IPS-15b (cell line): ENCODE measurements around the gene OLAH.
"Not testable (repeated sequence)": the region's sequence is repeated elsewhere in the genome, so short reads cannot be mapped to it uniquely, and the experiment has no call there.

ENCODE experiments used
- H3K27me3 ChIP-seq: one replicate; pipeline ENCODE4 v1.6.1; 2013; ENCODE audit warnings: low read length; ENCODE audit not compliant: control insufficient read depth, insufficient read depth
- H3K36me3 ChIP-seq: one replicate; pipeline ENCODE4 v1.6.1; 2013; ENCODE audit warnings: low read length; ENCODE audit not compliant: control insufficient read depth, insufficient read depth
- H3K4me1 ChIP-seq: one replicate; pipeline ENCODE4 v1.6.1; 2013; ENCODE audit warnings: mild to moderate bottlenecking, low read length; ENCODE audit not compliant: control insufficient read depth, insufficient read depth
- H3K4me3 ChIP-seq: one replicate; pipeline ENCODE4 v1.5.1; 2013; ENCODE audit warnings: low read depth, low read length
- H3K9ac ChIP-seq: one replicate; pipeline ENCODE4 v1.6.1; 2013; ENCODE audit warnings: low read depth, mild to moderate bottlenecking, low read length
- H3K9me3 ChIP-seq: one replicate; pipeline ENCODE4 v1.6.1; 2013; ENCODE audit warnings: mild to moderate bottlenecking, low read length; ENCODE audit not compliant: control insufficient read depth, insufficient read depth

Gene OLAH

DNA sequence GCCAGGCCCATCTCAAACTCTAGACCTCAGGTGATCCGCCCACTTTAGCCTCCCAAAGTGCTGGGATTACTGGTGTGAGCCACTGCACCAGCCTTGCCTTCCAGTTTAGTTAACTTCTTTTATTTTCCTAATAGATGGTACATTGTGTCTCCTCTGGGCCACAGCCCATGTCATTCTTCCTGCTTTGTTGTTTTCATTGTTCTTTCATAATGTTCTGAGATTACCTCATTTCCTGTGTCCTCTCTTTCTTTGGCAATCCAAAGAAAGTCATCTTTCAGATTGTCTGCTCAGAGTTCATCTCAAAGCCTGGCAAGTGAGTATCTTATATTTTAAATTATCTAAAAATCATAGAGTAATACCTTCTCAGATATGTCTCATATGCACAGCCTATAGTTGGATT is at the start of gene OLAH:
Gene OLAH, plus strand, starts transcription at position 270 of the 400 bp plus-strand sequence. CDS start 3,346 bp downstream, outside the sequence.
- Histone ChIP-seq H3K27me3 (no peaks in the 10 kb centered on the region), H3K4me3 (no peak within 1 kb of the TSS), H3K9me3 (no peaks in the 10 kb centered on the region)

DNA sequence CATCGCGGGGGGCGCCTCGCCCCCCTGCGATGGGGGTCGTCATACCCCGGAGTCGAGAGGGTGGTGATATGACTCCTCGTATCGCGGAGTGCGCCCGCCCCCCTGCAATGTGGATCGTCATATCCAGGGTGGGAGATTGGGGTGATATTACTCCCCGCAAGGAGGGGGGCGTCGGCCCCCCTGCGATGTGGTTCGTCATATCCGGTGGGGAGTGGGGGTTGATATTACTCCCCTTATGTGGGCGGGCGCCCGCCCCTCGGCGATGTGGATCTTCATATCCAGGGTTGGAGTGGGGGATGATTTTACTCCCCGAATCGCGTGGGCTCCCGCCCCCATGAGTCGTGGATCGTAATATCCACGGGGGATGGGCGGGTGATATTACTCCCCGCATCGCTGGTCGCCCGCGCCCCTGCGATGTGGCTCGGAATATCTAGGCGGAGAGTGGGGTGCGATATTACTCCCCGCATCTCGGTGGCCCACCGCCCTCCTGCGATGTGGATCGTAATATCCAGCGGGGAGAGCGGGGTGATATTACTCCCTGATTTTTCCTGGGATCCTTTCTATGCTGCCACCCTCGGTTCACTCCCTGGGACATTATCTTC is 47.7 kb upstream of the OLAH start:
- H3K9ac ChIP-seq = no peak overlapping the region
- H3K4me3 ChIP-seq = peak overlapping the region; percentile 55

More for the DNA sequence above, at the start of gene OLAH:
- Histone ChIP-seq H3K36me3 (no peaks in the 10 kb centered on the region), H3K9ac (no peak within 1 kb of the TSS), H3K4me1 (peaks cover 5% of the 10 kb centered on the region)

DNA sequence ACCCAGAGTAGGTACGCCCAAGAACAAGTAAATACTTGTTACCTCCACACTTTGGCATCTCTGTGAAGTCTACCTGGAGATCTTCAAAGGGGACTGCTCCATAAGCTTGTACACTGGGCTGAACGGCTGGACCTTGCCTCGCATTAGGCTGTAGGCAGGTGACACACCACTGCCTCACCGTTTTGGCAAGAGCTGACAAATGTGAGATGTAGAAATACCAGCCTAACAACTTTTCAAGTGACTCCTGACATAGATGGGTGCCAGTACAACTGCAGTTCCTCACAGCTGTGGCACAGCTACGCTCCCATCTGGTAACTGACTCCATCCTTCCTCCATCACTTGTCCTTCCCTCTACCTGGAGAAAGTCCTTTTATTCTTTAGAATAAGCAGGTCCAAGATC is 30.2 kb upstream of the OLAH start:
- not testable (repeated sequence) for H3K36me3 ChIP-seq, H3K9ac ChIP-seq, H3K9me3 ChIP-seq, H3K27me3 ChIP-seq, H3K4me3 ChIP-seq, H3K4me1 ChIP-seq

More for the DNA sequence above, 47.7 kb upstream of the OLAH start:
- Histone ChIP-seq H3K27me3 (peaks cover 11% of the 10 kb centered on the region), H3K36me3 (no peaks in the 10 kb centered on the region), H3K9me3 (no peaks in the 10 kb centered on the region), H3K4me1 (no peaks in the 10 kb centered on the region)

DNA sequence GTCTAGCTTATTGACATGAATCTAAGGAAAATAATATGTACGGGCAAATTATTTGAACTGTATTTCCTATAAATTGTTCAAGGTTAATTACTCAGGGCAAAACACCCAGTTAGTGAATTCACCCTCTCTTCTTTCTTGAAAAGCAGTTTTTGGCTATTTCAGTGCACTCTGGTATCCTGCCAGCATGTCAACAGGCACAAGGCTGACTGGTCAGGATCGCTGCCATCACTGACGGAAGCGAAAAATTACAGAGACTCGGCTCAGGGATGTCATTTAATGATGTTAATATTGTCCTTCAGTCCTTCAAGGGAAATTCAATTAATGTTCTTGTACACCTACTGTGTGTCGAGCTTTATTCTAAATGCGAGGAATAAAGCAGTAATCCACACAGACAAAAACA is 28.3 kb upstream of the OLAH start:
- no peak overlapping the region for H3K4me3 ChIP-seq
- no peaks in the 10 kb centered on the region for H3K36me3 ChIP-seq
- H3K9ac ChIP-seq = no peak overlapping the region
- no peaks in the 10 kb centered on the region for H3K9me3 ChIP-seq
- H3K4me1 ChIP-seq = no peaks in the 10 kb centered on the region
- no peaks in the 10 kb centered on the region for H3K27me3 ChIP-seq

DNA sequence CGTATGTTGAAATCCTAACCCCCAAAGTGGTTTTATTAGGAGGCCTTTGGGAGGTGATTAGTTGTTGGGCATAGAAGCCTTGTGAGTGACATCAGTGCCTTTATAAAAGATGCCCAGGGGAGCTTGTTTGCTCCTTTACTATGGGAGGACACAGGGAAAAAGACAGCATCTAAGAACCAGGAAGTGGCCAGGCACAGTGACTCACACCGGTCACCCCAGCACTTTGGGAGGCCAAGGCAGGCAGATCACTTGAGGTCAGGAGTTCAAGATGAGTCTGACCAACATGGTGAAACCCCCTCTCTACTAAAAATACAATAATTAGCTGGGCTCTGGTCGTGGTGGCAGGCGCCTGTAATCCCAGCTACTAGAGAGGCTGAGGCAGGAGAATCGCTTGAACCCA is 22.8 kb upstream of the OLAH start:
- H3K9ac ChIP-seq, H3K36me3 ChIP-seq, H3K27me3 ChIP-seq, H3K4me1 ChIP-seq, H3K9me3 ChIP-seq, H3K4me3 ChIP-seq: not testable (repeated sequence)

DNA sequence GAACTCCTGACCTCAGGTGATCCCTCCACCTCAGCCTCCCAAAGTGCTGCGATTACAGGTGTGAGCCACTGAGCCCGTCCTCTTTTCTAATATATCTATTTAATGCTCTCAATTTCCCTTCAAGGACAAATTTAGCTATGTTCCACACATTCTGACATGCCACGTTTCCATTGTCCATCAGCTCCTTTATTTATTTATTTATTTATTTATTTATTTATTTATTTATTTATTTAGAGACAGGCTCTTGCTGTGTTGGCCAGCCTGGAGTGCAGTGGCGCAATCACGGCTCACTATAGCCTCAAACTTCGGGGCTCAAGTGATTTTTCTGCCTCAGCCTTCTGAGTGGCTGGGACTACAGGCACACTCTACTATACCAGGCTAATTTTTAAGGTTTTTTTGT is 20.7 kb upstream of the OLAH start:
- H3K9ac ChIP-seq, H3K9me3 ChIP-seq, H3K36me3 ChIP-seq, H3K27me3 ChIP-seq, H3K4me3 ChIP-seq, H3K4me1 ChIP-seq: not testable (repeated sequence)

DNA sequence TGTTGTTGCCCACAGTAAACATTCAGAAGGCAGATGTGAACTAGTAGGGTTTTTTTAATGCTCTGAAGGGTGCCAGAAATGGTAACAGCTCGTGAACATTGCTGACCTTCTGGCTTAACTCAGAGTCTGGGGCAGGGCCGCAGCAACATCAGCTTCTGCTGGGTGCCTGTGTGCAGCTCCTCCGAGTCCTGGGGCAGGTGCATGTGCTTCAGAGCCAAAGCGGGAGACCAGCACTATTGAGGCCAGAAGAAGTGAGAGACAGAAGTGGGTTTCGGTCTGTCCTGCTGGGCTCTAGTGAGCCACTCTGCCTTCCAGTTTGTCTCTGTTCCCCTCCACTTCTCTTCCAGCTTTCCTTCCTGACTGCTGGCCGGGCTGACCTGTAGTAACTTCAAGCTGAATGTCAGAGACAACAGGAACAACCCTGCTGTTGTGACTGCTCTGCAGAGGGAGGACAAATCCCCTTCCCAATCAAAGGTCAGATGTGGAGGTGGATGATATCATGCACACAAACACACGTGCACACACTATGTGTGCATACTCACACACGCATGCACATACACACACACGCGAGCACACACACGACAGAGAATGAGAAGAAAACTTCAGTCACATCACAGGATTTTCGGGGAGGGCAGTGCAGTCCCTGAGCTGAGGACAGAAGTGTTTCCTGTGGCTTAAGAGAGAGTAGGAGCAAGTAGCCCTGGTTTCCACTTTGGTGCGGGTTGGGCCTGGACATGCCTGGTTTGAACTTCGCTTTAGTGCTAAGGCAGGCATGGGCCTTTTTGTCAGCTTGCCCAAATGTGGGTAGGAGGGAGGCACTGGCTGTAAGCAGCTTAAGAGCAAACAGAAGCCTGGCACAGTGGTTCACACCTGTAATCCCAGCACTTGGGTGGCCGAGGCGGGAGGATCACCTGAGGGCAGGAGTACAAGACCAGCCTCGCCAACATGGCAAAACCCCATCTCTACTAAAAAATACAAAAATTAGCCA is 19.4 kb upstream of the OLAH start:
- H3K9ac ChIP-seq, H3K27me3 ChIP-seq, H3K36me3 ChIP-seq, H3K4me1 ChIP-seq, H3K4me3 ChIP-seq, H3K9me3 ChIP-seq: not testable (repeated sequence)

DNA sequence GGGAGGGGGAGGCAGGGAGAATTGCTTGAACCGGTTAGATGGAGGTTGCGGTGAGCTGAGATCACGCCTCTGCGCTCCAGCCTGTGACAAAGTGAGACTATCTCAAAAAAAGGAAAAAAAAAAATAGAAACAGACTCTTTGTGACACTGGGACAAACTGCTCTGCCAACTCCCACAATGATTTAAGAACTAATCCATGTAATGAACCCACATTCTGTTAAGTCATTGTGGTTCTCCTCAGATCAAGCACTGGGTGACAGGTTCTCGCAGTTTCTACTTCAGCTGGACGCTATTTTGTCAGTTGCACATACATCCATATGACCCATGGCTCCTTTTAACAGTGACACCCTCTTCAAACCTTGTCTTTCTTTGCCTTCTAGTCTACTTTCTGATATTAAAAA is 18.7 kb upstream of the OLAH start:
- H3K9me3 ChIP-seq, H3K4me1 ChIP-seq, H3K9ac ChIP-seq, H3K36me3 ChIP-seq, H3K27me3 ChIP-seq, H3K4me3 ChIP-seq: not testable (repeated sequence)

DNA sequence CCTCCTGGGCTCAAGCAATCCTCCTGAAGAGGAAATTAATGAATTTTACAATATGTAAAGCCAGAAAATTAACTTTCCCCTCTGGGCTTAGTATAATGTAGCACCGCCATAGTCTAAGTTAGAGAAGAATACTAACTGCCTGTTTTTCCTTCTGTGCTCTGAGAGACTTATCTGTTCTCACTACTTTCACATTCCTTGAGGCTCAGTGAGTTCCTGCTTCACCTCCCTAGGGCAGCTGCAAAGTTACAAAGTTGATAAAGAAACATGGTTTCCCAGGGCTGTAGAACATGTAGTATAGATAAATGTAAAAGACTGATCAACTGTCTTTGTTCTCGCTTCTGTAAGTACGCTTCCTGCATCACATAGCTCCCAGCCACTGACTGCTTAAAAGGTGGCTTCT is 16.0 kb upstream of the OLAH start:
- Histone ChIP-seq H3K4me3 (no peak overlapping the region), H3K4me1 (no peaks in the 10 kb centered on the region), H3K9ac (no peak overlapping the region), H3K36me3 (no peaks in the 10 kb centered on the region), H3K9me3 (no peaks in the 10 kb centered on the region), H3K27me3 (no peaks in the 10 kb centered on the region)

DNA sequence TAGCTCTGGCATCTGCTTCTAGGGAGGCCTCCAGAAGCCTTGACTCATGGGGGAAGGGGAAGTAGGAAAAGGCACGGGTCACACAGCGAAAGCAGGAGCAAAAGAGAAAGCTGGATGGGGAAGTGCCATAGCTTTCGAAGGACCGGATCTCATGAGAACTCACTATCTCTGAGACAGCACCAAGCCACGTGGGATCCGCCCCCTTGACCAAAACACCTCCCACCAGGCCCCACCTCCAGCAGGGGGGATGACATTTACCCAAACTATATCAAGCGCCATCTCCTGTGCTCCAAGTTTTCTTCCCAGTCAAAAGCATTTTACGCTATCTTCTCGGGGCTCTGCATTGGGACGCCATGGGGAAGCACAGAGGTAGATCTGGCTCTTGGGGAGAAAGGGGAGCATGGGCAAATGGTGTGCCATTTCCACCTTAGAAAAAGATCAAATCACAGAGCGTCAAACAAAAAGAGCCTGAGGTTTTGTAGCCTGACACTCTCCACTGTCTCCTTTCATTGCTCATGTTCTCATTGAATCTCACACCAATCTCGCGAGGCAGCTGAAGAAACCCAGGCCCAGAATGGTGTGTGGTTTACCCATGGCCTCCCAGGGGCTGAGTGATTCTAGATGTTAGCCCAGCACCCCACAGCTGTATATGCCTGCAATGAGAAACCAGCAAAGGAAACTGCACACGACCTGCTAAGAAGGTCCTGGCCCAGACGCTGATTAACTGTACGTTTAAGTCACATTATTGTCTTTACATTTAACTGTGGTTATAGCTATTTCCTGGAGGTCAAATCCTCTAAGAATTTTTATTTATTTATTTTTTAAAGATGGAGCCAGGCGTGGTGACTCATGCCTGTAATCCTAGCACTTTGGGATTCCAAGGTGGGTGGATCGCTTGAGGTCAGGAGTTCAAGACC is 8.1 kb upstream of the OLAH start:
- H3K9me3 ChIP-seq = no peaks in the 10 kb centered on the region
- peaks cover 5% of the 10 kb centered on the region for H3K4me1 ChIP-seq
- H3K27me3 ChIP-seq = no peaks in the 10 kb centered on the region
- H3K9ac ChIP-seq = no peak overlapping the region
- no peaks in the 10 kb centered on the region for H3K36me3 ChIP-seq
- no peak overlapping the region for H3K4me3 ChIP-seq

DNA sequence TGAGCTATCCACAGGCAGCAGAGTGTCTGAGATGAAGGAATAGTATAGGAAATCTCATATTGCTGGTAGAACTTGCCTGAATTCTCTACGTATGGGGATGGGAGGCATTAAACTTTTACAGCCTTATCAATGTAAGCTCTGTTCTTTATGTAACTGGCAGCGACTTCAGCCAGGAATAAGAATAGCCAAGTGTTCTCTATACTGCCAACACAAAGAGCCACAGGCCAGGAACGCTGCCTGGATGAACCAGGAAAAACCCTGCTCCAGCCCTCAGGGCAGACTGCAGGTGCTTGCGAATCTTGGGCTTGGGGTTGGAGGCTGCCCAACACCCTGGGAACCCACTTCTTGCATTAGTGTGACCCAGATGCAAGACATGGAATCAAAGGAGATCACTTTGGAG is 6.1 kb upstream of the OLAH start:
- Histone ChIP-seq H3K27me3 (no peaks in the 10 kb centered on the region), H3K36me3 (no peaks in the 10 kb centered on the region), H3K4me1 (peaks cover 5% of the 10 kb centered on the region), H3K4me3 (no peak overlapping the region), H3K9ac (no peak overlapping the region), H3K9me3 (no peaks in the 10 kb centered on the region)
